COLO829 (cell line): ENCODE data around the gene GOSR1.
"Not testable (repeated sequence)": the region's sequence is repeated elsewhere in the genome, so short reads cannot be mapped to it uniquely, and the experiment has no call there.

Source experiments
- DNase-seq: peaks from one replicate; pipeline ENCODE4 v3.0.0; 2012; ENCODE audit warnings: low spot score

GOSR1 gene

GRCh38 chr17:30477083-30477773 lies at the start of gene GOSR1:
Gene GOSR1 (plus strand): TSS chr17:30477408. CDS start chr17:30477434, 26 bp downstream.
- DNase-seq, result peak; percentile 93

GRCh38 chr17:30427611-30428010 lies 49.6 kb upstream of the GOSR1 start:
- no peak for DNase-seq

- DNase-seq, result no peak
These were observed 48.1 kb upstream of the GOSR1 start for GRCh38 chr17:30429155-30429554.

- peak; percentile 51 for DNase-seq
These were observed 43.7 kb upstream of the GOSR1 start for GRCh38 chr17:30433514-30433913.

- no peak for DNase-seq
These were observed 40.5 kb upstream of the GOSR1 start for GRCh38 chr17:30436729-30437128.

- DNase-seq, result no peak
These were observed 33.5 kb upstream of the GOSR1 start for GRCh38 chr17:30443721-30444120.

GRCh38 chr17:30446640-30447039 lies 30.6 kb upstream of the GOSR1 start:
- DNase-seq, result not testable (repeated sequence)

- DNase-seq, result no peak
These were observed 27.7 kb upstream of the GOSR1 start for GRCh38 chr17:30449480-30449879.

- no peak for DNase-seq
These were observed 26.8 kb upstream of the GOSR1 start for GRCh38 chr17:30450125-30451027.

- DNase-seq, result no peak
These were observed 22.6 kb upstream of the GOSR1 start for GRCh38 chr17:30454635-30455034.

- no peak for DNase-seq
These were observed 18.8 kb upstream of the GOSR1 start for GRCh38 chr17:30458371-30458770.

- not testable (repeated sequence) for DNase-seq
These were observed 18.3 kb upstream of the GOSR1 start for GRCh38 chr17:30458797-30459413.

- DNase-seq, result no peak
These were observed 8.7 kb upstream of the GOSR1 start for GRCh38 chr17:30468465-30468864.

GRCh38 chr17:30472238-30472890 lies 4.8 kb upstream of the GOSR1 start:
- no peak for DNase-seq

- DNase-seq, result no peak
These were observed 2.0 kb upstream of the GOSR1 start for GRCh38 chr17:30475206-30475605.

GRCh38 chr17:30476726-30477082 lies 504 bp upstream of the GOSR1 start:
- no peak for DNase-seq

- peak; percentile 8 for DNase-seq
These were observed 537 bp downstream of the GOSR1 start for GRCh38 chr17:30477774-30478115.

- no peak for DNase-seq
These were observed 5.3 kb downstream of the GOSR1 start for GRCh38 chr17:30482555-30482954.

GRCh38 chr17:30483159-30483558 lies 6.0 kb downstream of the GOSR1 start:
- DNase-seq, result no peak

GRCh38 chr17:30493780-30494179 lies 16.6 kb downstream of the GOSR1 start:
- DNase-seq, result no peak

- no peak for DNase-seq
These were observed 18.4 kb downstream of the GOSR1 start for GRCh38 chr17:30495586-30495985.

GRCh38 chr17:30503558-30503957 lies 26.4 kb downstream of the GOSR1 start:
- DNase-seq, result no peak
